GM18517 (cell line): Measurements from ENCODE around the gene TSSC4.

ENCODE experiments used
- ATAC-seq: cut with Tn5 transposase; IDR thresholded peaks from one replicate; pipeline ENCODE4 v1.9.1; 2021; ENCODE audit warnings: mild to moderate bottlenecking, moderate library complexity; ENCODE audit not compliant: unreplicated experiment

TSSC4 gene

GRCh38 chr11:2431395-2431794 lies 30.8 kb downstream of the TSSC4 start:
- no peak for ATAC-seq

- no peak for ATAC-seq
Observed at GRCh38 chr11:2432171-2432621, 31.6 kb downstream of the TSSC4 start.

- no peak for ATAC-seq
Observed at GRCh38 chr11:2432628-2433071, 32.1 kb downstream of the TSSC4 start.

- ATAC-seq, result no peak
Observed at GRCh38 chr11:2433106-2433925, 32.8 kb downstream of the TSSC4 start.

GRCh38 chr11:2434008-2434407 lies 33.5 kb downstream of the TSSC4 start:
- no peak for ATAC-seq

- no peak for ATAC-seq
Observed at GRCh38 chr11:2434506-2435255, 34.1 kb downstream of the TSSC4 start.

GRCh38 chr11:2435288-2436012 lies 34.9 kb downstream of the TSSC4 start:
- no peak for ATAC-seq

GRCh38 chr11:2436013-2436520 lies 35.5 kb downstream of the TSSC4 start:
- ATAC-seq, result no peak

GRCh38 chr11:2436521-2437031 lies 36.0 kb downstream of the TSSC4 start:
- ATAC-seq, result no peak

GRCh38 chr11:2437516-2437915 lies 37.0 kb downstream of the TSSC4 start:
- ATAC-seq, result no peak

- no peak for ATAC-seq
Observed at GRCh38 chr11:2439820-2440219, 39.3 kb downstream of the TSSC4 start.

GRCh38 chr11:2440646-2441045 lies 40.1 kb downstream of the TSSC4 start:
- no peak for ATAC-seq

GRCh38 chr11:2441171-2441570 lies 40.6 kb downstream of the TSSC4 start:
- ATAC-seq, result no peak

- no peak for ATAC-seq
Observed at GRCh38 chr11:2442589-2442988, 42.0 kb downstream of the TSSC4 start.

- no peak for ATAC-seq
Observed at GRCh38 chr11:2443406-2443805, 42.9 kb downstream of the TSSC4 start.

GRCh38 chr11:2443881-2444820 lies 43.6 kb downstream of the TSSC4 start, which contains the start of gene TRPM5:
Gene TRPM5, minus strand, starts transcription at chr11:2444514. Its CDS starts 21,478 bp downstream, at chr11:2423036.
- no peak for ATAC-seq

GRCh38 chr11:2444821-2445745 lies 44.5 kb downstream of the TSSC4 start, which contains the start of gene KCNQ1:
Gene KCNQ1, plus strand, starts transcription at chr11:2445008. Its CDS starts 91 bp downstream, at chr11:2445099.
- no peak for ATAC-seq

GRCh38 chr11:2445746-2446551 lies 45.4 kb downstream of the TSSC4 start:
- ATAC-seq, result no peak
